ENCODE results near the gene MAPK1.
"Not testable (repeated sequence)": the region's sequence is repeated elsewhere in the genome, so short reads cannot be mapped to it uniquely, and the experiment has no call there.

The MAPK1 gene

DNA sequence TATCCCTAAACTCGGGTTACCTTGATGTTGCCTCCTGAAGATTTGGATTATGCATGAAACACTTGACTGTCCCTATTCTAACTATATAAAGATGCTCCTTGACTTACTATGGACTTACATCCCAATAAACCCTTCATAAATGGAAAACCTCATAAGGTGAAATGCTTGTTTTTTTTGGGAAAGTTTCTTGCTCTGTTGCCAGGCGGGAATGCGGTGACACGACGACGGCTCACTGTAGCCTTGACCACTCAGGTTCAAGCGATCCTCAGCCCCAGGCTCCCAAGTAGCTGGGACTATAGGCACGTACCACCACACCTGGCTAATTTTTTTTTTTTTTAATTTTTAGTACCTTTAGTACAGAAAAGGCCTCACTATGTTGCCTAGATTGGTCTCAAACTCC, 10.6 kb downstream of the MAPK1 start:
- TF ChIP-seq POLR2AphosphoS5 (IDR thresholded peaks at IDR 0.05; ENCODE audit: low read depth, low read length) (no peak), TAF1 (IDR thresholded peaks at IDR 0.05; ENCODE audit: borderline replicate concordance, low read depth, low read length) (no peak), POLR2A (IDR thresholded peaks at IDR 0.05; ENCODE audit: low read depth, low read length) (no peak)
- no peak for FAIRE-seq
- DNase-seq (ENCODE audit: insufficient read length) = no peak

DNA sequence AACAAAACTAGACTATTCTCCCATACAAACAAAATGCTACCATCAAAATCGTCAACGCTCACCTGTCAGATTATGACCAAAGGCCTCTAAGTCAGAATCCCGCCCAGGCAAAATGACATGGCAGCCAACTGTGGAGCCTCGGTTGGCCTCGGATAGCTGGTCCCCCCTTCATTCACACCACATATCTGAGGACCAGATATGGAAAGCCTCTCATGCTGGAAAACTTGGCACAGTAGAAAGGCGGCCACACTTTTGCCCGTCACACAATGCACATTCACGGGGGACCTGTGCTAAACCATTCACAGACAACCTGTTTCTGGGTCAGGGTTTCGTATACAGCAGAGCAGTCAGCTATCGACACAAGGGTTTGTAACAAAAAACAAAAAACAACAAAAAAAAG, 11.2 kb downstream of the MAPK1 start:
- TF ChIP-seq TAF1 (IDR thresholded peaks at IDR 0.05; ENCODE audit: borderline replicate concordance, low read depth, low read length) (no peak), POLR2AphosphoS5 (IDR thresholded peaks at IDR 0.05; ENCODE audit: low read depth, low read length) (no peak), POLR2A (IDR thresholded peaks at IDR 0.05; ENCODE audit: low read depth, low read length) (no peak)
- DNase-seq (ENCODE audit: insufficient read length) = no peak
- FAIRE-seq = no peak

DNA sequence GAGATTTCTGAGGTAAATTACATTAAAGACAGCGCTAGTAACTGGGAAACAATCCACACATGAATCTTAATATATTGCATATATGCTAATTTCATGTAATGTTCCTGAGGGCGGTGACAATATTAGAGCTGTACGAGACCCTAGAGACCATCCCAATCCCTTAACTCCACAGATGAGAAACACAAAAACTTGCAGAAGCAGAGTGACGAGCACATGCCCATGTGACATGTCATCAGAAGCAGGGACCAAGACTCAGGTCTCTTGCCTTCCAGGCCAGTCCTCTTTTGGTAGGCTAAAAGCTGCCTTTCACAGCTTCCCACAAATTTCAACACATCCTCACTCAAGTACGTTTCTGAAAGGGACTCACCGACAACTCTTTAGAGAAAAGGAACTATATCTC, 11.8 kb downstream of the MAPK1 start:
- FAIRE-seq (no peak), DNase-seq (ENCODE audit: insufficient read length) (no peak)
- TF ChIP-seq POLR2AphosphoS5 (IDR thresholded peaks at IDR 0.05; ENCODE audit: low read depth, low read length) = no peak
- no peak for TF ChIP-seq TAF1 (IDR thresholded peaks at IDR 0.05; ENCODE audit: borderline replicate concordance, low read depth, low read length)
- TF ChIP-seq POLR2A (IDR thresholded peaks at IDR 0.05; ENCODE audit: low read depth, low read length) = no peak

DNA sequence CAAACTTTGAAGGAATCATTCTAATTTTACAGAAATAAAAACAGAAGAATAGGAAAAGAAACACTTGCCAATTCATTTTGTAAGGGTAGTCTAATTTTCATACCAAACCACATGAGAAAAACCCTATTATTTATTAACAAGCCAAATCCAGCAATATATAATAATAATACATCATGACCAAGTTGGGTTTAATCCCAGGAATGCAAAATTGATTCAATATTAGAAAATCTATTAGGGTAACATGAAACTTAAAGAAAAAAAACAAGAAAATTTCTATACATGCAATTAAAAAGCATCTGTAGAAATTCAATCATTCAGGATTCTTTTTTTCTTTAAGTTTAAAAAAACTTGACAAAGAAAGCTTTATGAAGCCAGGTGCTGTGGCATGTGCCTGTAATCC, 16.8 kb downstream of the MAPK1 start:
- FAIRE-seq (no peak), DNase-seq (ENCODE audit: insufficient read length) (no peak)
- no peak for TF ChIP-seq TAF1 (IDR thresholded peaks at IDR 0.05; ENCODE audit: borderline replicate concordance, low read depth, low read length)
- no peak for TF ChIP-seq POLR2A (IDR thresholded peaks at IDR 0.05; ENCODE audit: low read depth, low read length)

DNA sequence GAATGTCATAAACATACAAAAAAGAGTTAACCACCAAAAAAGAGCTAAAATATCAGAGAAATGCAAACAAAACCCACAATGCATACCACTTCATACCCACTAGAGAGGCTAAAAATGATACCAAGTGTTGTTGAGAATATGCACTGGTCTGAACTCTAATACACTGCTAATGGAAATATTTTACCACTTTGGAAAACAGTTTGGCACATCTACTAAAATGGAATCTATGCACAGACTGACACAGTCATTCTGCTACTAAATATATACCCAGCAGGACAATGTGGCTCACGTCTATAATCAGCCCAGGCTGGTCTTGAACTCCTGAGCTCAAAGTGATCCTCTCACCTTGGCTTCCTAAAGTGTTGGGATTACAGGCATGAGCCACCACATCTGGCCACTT, 18.0 kb downstream of the MAPK1 start:
- no peak for FAIRE-seq
- no peak for DNase-seq (ENCODE audit: insufficient read length)
- no peak for TF ChIP-seq POLR2AphosphoS5 (IDR thresholded peaks at IDR 0.05; ENCODE audit: low read depth, low read length)
- TF ChIP-seq POLR2A (IDR thresholded peaks at IDR 0.05; ENCODE audit: low read depth, low read length) = no peak
- TF ChIP-seq TAF1 (IDR thresholded peaks at IDR 0.05; ENCODE audit: borderline replicate concordance, low read depth, low read length) = no peak

DNA sequence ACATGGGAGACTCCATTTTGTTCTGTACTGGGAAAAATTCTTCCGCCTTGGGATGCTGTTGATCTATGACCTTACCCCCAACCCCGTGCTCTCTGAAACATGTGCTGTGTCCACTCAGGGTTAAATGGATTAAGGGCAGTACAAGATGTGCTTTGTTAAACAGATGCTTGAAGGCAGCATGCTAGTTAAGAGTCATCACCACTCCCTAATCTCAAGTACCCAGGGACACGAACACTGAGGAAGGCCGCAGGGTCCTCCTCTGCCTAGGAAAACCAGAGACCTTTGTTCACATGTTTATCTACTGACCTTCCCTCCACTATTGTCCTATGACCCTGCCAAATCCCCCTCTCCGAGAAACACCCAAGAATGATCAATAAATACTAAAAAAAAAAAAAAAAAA, 19.4 kb downstream of the MAPK1 start:
- FAIRE-seq = not testable (repeated sequence)

DNA sequence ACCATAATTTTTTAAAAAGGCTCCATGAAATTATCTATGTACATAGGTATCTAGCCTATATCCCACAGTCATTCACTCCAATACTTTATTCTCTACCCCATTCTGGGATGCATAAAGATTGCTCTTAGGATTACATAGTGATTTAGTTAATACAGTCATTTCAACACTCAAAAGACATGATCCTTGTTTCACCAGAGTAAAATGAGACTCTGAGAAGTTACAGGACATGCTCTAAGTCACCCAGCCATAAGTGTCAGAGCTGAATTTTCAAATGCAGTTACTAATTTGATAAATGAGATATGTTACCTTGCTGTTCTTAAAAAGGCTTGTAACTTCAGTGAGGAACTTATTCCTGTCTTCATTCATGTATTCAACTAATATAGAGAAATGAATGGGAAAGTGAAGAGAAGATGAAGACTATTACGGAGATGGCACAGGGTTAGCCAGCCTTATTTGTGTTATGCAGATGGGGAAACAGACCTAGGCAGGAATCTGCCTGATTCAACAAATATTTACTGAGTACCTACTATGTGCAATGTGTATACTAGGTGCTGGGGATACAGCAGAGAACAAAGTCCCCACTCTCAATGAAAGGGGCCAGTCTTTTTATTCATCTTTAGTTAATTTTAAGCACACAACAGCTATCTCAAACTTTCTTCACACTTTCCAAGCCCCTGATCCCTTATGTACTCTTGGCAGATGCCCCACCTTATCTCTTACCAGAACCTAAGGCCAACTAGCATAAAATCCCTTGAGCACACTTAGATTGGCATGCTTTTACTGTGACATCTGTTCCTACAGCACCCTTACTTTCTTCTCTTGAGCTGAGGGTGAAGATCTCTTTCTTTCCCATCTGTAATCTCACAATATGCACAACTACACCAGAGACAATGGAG, 21.6 kb downstream of the MAPK1 start:
- FAIRE-seq (no peak), DNase-seq (ENCODE audit: insufficient read length) (no peak)
- TF ChIP-seq TAF1 (IDR thresholded peaks at IDR 0.05; ENCODE audit: borderline replicate concordance, low read depth, low read length) = no peak
- TF ChIP-seq POLR2A (IDR thresholded peaks at IDR 0.05; ENCODE audit: low read depth, low read length) = no peak
- no peak for TF ChIP-seq POLR2AphosphoS5 (IDR thresholded peaks at IDR 0.05; ENCODE audit: low read depth, low read length)

More for the DNA sequence above, 19.4 kb downstream of the MAPK1 start:
- not testable (repeated sequence) for DNase-seq (ENCODE audit: insufficient read length)

DNA sequence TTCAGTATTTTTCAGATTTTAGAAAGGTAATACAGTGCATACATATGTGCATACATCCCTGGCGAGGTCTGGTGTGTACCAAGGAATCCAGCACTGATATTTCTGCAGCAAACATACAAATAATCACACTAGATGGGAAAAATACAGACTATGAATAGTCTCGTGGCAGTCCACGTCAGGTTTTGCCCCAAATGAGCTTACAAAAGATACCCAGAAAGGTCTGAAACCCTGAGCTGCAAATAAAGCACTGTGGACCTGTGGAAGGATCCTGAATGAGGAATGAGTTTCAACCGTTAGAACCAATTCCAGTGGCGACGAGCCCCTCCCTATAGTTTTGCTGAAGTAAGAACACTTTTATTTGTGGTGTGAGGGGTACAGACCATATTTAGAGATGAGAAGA, 24.5 kb downstream of the MAPK1 start:
- no peak for FAIRE-seq
- TF ChIP-seq TAF1 (IDR thresholded peaks at IDR 0.05; ENCODE audit: borderline replicate concordance, low read depth, low read length) (no peak), POLR2A (IDR thresholded peaks at IDR 0.05; ENCODE audit: low read depth, low read length) (no peak), POLR2AphosphoS5 (IDR thresholded peaks at IDR 0.05; ENCODE audit: low read depth, low read length) (no peak)

DNA sequence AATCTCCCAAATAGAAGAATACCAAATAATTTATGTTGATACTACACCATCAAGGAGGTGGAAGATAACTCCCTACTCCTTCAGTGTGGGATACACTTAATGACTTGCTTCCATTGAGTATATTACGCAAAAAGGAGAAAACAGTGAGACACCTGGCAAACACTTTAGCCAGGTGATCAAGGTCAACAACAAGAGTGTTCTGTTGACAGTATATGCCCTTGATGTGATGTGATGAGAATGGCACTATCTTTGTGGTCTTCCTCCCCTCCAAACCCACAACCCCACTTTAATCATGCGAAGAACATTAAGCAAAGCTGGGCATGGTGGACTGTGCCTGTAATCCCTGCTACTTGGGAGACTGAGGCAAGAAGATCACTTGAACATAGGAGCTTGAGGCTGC, 26.0 kb downstream of the MAPK1 start:
- FAIRE-seq = no peak
- no peak for DNase-seq (ENCODE audit: insufficient read length)
- no peak for TF ChIP-seq TAF1 (IDR thresholded peaks at IDR 0.05; ENCODE audit: borderline replicate concordance, low read depth, low read length)
- TF ChIP-seq POLR2A (IDR thresholded peaks at IDR 0.05; ENCODE audit: low read depth, low read length) = no peak
- no peak for TF ChIP-seq POLR2AphosphoS5 (IDR thresholded peaks at IDR 0.05; ENCODE audit: low read depth, low read length)

More for the DNA sequence above, 24.5 kb downstream of the MAPK1 start:
- no peak for DNase-seq (ENCODE audit: insufficient read length)

DNA sequence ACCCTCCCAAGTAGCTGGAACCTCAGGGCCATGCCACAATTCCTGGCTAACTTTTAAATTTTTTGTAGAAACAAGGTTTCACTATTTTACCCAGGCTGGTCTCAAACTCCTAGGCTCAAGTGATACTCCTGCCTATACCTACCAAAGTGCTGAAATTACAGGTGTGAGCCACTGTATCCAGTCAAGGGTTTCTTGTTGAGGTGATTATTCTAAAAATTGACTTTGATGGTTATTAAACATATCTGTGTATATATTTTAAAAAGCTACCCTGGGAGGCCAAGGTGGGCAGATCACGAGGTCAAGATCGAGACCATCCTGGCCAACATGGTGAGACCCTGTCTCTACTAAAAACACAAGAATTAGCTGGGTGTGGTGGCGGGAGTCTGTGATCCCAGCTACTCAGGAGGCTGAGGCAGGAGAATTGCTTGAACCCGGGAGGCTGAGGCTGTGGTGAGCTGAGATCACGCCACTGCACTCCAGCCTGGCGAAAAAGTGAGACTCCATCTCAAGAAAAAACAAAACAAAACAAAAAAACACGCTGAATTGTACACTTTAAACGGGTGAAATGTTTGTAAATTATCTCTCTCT, 27.1 kb downstream of the MAPK1 start:
- no peak for DNase-seq (ENCODE audit: insufficient read length)
- TF ChIP-seq POLR2A (IDR thresholded peaks at IDR 0.05; ENCODE audit: low read depth, low read length) = no peak
- no peak for TF ChIP-seq POLR2AphosphoS5 (IDR thresholded peaks at IDR 0.05; ENCODE audit: low read depth, low read length)
- TF ChIP-seq TAF1 (IDR thresholded peaks at IDR 0.05; ENCODE audit: borderline replicate concordance, low read depth, low read length) = no peak
- no peak for FAIRE-seq

DNA sequence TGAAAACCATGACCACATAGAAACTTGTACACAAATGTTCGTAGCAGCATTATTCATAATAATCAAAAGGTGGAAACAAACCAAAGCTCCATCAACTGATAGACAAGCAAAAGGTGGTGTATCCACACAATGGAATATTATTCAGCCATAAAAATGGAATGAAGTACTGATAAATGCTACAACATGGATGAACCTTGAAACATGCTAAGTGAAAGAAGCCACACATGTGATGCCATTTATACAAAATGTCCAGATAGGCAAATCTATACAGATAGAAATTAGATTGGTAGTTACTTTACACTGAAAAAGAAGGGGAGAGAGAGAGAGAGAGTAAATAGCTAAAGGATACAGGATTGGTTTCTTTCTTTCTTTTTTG, 27.7 kb downstream of the MAPK1 start:
- TF ChIP-seq POLR2AphosphoS5 (IDR thresholded peaks at IDR 0.05; ENCODE audit: low read depth, low read length) (no peak), TAF1 (IDR thresholded peaks at IDR 0.05; ENCODE audit: borderline replicate concordance, low read depth, low read length) (no peak), POLR2A (IDR thresholded peaks at IDR 0.05; ENCODE audit: low read depth, low read length) (no peak)
- FAIRE-seq (no peak), DNase-seq (ENCODE audit: insufficient read length) (no peak)

DNA sequence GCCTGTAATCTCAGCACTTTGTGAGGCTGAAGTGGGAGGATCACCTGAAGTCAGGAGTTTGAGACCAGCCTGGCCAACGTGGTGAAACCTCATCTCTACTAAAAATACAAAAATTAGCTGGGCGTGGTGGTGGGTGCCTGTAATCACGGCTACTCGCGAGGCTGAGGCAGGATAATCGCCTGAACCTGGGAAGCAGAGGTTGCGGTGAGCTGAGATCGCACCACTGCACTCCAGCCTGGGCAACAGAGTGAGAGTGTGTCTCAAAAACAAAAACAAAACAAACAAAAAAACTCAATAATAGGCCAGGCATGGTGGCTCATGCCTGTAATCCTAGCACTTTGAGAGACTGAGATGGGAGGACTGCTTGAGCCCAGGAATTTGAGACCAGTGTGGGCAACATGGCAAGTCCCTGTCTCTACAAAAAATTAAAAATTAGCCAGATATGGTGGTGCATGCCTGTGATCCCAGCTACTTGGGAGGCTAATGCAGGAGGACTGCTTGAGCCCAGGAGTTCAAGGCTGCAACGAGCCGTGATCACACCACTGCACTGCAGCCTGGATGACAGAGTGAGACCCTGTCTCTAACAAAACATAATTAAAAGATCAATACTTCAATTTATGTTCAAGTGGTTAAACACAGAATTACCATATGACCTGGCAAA, 28.2 kb downstream of the MAPK1 start:
- FAIRE-seq; DNase-seq (ENCODE audit: insufficient read length): not testable (repeated sequence)

Data from GM12892 (cell line).